ENCODE data around the gene NRG2. TPM values are rescaled to one million over a fixed set of nuclear protein-coding genes. Genes with fewer than 3 reads are reported as not detected.

NRG2 gene
- total and polyA plus RNA-seq, 10 donors: 0.83 to 7.7 (median 4.4) TPM

- Histone ChIP-seq H3K36me3 (no peaks in the 10 kb centered on the region), H3K27me3 (replicated peaks in 1 of 7) (no peaks in the 10 kb centered on the region), H3K4me3 (no peak overlapping the region), H3K4me1 (no peaks in the 10 kb centered on the region), H3K27ac (no peak overlapping the region), H3K9me3 (peaks cover 0 to 21% (median 15%) of the 10 kb centered on the region in 8 donors)
- DNase-seq: no peak
- WGBS, 5 donors: 87 to 94% (median 87%) methylated on average over 7 to 11 of the region's 11 CpGs
- intact Hi-C loops (cut with DNase I; ENCODE audit: low total_unique reads): no loop called here
- TF ChIP-seq POLR2A (IDR thresholded peaks at IDR 0.05) (no peak), POLR2AphosphoS5 (IDR thresholded peaks at IDR 0.05) (no peak), CTCF (IDR thresholded peaks at IDR 0.05 in 8 of 11, conservative IDR thresholded peaks at IDR 0.05 in 3 of 11) (no peak)
Measured at GRCh38 chr5:139821806-139822552, 221.1 kb downstream of the NRG2 start.

GRCh38 chr5:139820606-139821005 lies 222.5 kb downstream of the NRG2 start:
- no peaks in the 10 kb centered on the region for H3K36me3 ChIP-seq

GRCh38 chr5:139820130-139820529 lies 223.0 kb downstream of the NRG2 start:
- TF ChIP-seq POLR2AphosphoS5 (IDR thresholded peaks at IDR 0.05): no peak
- TF ChIP-seq POLR2A (IDR thresholded peaks at IDR 0.05): no peak
- TF ChIP-seq CTCF (IDR thresholded peaks at IDR 0.05 in 8 of 11, conservative IDR thresholded peaks at IDR 0.05 in 3 of 11): no peak
- Histone ChIP-seq H3K9me3 (peaks cover 0 to 21% (median 15%) of the 10 kb centered on the region in 8 donors), H3K4me3 (no peak overlapping the region), H3K4me1 (no peaks in the 10 kb centered on the region), H3K36me3 (no peaks in the 10 kb centered on the region), H3K27ac (no peak overlapping the region), H3K27me3 (replicated peaks in 1 of 7) (no peaks in the 10 kb centered on the region)
- 56 to 73% (median 65%) methylated on average over 7 of the region's 7 CpGs for WGBS, 5 donors
- intact Hi-C loops (cut with DNase I; ENCODE audit: low total_unique reads): no loop called here
- DNase-seq: no peak

More at GRCh38 chr5:139820606-139821005, 222.5 kb downstream of the NRG2 start:
- Histone ChIP-seq H3K9me3 (peaks cover 0 to 21% (median 15%) of the 10 kb centered on the region in 8 donors), H3K4me3 (no peak overlapping the region), H3K27ac (no peak overlapping the region), H3K4me1 (no peaks in the 10 kb centered on the region), H3K27me3 (replicated peaks in 1 of 7) (no peaks in the 10 kb centered on the region)
- intact Hi-C loops (cut with DNase I; ENCODE audit: low total_unique reads): no loop called here
- no peak for DNase-seq
- WGBS, 5 donors: 81 to 87% (median 84%) methylated on average over 4 of the region's 4 CpGs
- TF ChIP-seq POLR2A (IDR thresholded peaks at IDR 0.05) (no peak), POLR2AphosphoS5 (IDR thresholded peaks at IDR 0.05) (no peak), CTCF (IDR thresholded peaks at IDR 0.05 in 8 of 11, conservative IDR thresholded peaks at IDR 0.05 in 3 of 11) (no peak)

- DNase-seq: no peak
Measured at GRCh38 chr5:139817970-139818369, 225.1 kb downstream of the NRG2 start.

More at GRCh38 chr5:139817970-139818369, 225.1 kb downstream of the NRG2 start:
- Histone ChIP-seq H3K4me1 (no peaks in the 10 kb centered on the region), H3K36me3 (no peaks in the 10 kb centered on the region), H3K4me3 (no peak overlapping the region), H3K27me3 (replicated peaks in 1 of 7) (no peaks in the 10 kb centered on the region), H3K27ac (no peak overlapping the region), H3K9me3 (peaks cover 0 to 21% (median 15%) of the 10 kb centered on the region in 8 donors)
- intact Hi-C loops (cut with DNase I; ENCODE audit: low total_unique reads): no loop called here
- WGBS, 5 donors: 72 to 95% (median 84%) methylated on average over 3 of the region's 3 CpGs
- no peak for TF ChIP-seq POLR2A (IDR thresholded peaks at IDR 0.05)
- TF ChIP-seq CTCF (IDR thresholded peaks at IDR 0.05 in 8 of 11, conservative IDR thresholded peaks at IDR 0.05 in 3 of 11): no peak
